ENCODE results near the gene TSC2.
"Not testable (repeated sequence)": the region's sequence is repeated elsewhere in the genome, so short reads cannot be mapped to it uniquely, and the experiment has no call there.

Gene TSC2

GRCh38 chr16:2108446-2109270 lies 60.9 kb downstream of the TSC2 start:
- not testable (repeated sequence) for H3K27ac ChIP-seq

- H3K27ac ChIP-seq = not testable (repeated sequence)
Observed at GRCh38 chr16:2109271-2109580, 61.4 kb downstream of the TSC2 start.

GRCh38 chr16:2109872-2110271 lies 62.1 kb downstream of the TSC2 start:
- H3K27ac ChIP-seq = not testable (repeated sequence)

- not testable (repeated sequence) for H3K27ac ChIP-seq
Observed at GRCh38 chr16:2110332-2111008, 62.7 kb downstream of the TSC2 start.

DNA sequence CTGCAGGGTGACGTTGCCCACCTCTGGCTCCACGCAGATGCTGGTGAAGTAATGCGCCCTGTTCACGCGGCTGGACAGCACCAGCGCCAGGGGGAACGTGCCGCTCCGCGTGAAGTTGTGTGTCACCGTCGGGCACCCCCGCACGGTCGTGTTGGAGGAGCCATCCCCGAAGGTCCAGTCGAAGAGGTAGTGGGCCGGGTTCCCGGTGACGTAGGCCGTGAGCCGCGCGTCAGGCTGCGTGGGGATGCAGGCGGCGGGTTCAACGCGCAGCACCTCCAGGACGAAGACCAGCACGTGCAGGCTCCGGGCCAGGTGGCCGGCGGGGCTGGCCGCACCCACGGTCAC lies 63.2 kb downstream of the TSC2 start:
- not testable (repeated sequence) for H3K27ac ChIP-seq

GRCh38 chr16:2111412-2112335 lies 63.9 kb downstream of the TSC2 start:
- not testable (repeated sequence) for H3K27ac ChIP-seq

DNA sequence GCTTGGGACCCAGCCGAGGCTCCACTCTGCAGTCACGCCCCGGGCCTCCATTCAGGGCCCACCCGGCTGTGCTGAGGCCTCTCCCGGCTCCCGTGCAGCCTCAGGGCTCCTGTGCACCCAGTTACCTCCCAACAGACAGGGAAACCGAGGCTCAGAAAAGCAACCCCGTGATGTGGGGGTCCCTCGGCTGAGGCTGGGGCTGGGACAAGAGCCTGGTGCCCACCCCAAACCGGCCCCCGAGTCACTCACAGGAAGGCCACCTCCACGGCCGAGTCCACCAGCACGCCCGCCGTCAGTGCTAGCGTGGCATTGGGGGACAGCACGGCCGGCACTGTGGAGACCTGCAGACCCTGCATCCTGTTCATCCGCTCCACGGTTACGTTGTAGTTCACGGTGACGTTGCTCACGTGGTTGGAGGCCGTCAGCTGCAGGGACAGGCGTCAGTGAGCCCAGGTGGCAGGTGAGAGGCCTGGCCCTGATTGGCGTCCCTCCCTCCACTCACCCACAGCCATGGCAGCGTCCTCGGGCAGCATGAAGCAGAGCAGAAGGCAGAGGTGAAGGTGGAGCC lies 64.8 kb downstream of the TSC2 start:
- H3K27ac ChIP-seq = not testable (repeated sequence)

- not testable (repeated sequence) for H3K27ac ChIP-seq
Observed at GRCh38 chr16:2114225-2114624, 66.4 kb downstream of the TSC2 start.

- H3K27ac ChIP-seq = not testable (repeated sequence)
Observed at GRCh38 chr16:2114885-2115590, 67.3 kb downstream of the TSC2 start.

DNA sequence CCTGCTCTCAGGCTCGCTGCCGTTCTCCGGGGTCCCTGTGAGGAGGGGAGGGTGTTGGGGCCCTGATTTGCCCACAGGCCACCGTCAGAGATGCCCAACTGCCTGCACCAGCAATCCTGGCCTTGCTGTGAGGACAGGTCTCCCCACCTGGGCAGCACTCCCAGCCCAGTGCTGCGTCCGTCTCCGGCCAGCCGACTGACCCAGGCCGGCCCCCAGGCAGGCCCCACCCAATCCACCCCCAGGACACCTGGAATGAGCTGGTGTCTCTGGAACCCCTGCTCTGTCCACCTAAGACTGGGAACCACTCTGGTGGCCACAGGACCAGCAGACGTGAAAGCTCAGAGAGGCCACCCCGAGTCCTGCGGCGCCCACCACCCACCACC lies 67.8 kb downstream of the TSC2 start:
- no peak for TF ChIP-seq ZFX (IDR thresholded peaks at IDR 0.05; ENCODE audit: borderline replicate concordance)
- TF ChIP-seq, protein P1, sequence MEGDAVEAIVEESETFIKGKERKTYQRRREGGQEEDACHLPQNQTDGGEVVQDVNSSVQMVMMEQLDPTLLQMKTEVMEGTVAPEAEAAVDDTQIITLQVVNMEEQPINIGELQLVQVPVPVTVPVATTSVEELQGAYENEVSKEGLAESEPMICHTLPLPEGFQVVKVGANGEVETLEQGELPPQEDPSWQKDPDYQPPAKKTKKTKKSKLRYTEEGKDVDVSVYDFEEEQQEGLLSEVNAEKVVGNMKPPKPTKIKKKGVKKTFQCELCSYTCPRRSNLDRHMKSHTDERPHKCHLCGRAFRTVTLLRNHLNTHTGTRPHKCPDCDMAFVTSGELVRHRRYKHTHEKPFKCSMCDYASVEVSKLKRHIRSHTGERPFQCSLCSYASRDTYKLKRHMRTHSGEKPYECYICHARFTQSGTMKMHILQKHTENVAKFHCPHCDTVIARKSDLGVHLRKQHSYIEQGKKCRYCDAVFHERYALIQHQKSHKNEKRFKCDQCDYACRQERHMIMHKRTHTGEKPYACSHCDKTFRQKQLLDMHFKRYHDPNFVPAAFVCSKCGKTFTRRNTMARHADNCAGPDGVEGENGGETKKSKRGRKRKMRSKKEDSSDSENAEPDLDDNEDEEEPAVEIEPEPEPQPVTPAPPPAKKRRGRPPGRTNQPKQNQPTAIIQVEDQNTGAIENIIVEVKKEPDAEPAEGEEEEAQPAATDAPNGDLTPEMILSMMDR (IDR thresholded peaks at IDR 0.05) = no peak

GRCh38 chr16:2116428-2116827 lies 68.6 kb downstream of the TSC2 start:
- H3K27ac ChIP-seq = not testable (repeated sequence)

More for the DNA sequence above, 67.8 kb downstream of the TSC2 start:
- no peak overlapping the region for H3K27ac ChIP-seq

DNA sequence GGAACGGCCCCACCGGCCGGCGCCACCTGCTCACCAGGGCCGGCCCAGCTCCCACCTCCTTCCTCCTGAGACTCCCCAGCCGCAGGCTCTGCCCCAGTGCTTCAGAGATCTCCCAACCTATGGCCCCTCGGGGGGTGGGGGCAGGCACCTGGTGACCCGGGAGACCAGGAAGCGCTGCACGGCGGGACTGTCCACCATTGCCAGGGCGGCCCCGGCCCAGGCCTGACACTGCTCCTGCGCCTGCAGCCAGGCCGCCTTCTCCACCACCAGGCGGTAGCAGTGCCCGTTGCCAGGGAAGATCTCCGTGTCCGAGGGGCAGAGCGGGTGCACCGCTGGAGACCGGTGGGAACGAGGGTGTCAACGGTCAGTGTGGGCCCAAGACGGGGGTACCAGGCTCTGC lies 69.6 kb downstream of the TSC2 start:
- not testable (repeated sequence) for H3K27ac ChIP-seq

DNA sequence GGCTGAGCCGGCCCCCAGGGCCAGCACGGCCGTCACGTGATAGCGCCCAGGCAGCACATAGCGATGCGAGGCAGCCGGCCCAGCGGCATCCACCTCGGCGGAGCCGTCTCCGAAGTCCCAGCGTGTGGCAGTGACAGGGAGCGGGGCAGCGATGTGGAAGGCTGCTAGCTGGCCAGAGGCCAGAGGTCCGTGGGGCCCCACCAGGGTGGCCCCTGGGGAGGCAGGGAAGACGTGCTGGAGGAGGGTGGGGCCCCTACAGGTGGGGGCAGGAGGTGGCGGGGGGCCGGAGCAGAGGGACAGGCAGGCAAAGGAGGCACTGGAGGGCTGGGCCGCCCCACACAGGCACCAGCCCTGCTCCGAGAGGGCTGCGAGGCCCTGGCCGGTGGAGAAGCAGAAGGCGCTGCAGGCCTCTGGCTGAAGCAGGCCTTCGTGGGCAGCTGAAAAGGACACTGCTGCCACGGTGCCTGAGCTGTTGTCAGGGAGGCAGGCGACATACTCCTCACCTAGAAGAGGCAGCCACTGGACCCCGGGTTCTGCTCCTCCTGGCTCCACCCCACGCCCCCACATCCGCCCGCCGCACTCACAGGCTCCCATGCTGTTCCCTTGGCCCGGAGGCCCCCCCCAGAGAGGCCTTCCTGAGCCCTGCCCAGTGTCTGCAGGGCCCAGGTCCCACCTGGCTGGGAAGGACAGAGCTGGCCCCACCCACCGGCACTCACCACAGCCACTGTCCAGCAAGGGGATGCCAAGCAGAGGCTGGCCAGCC lies 70.4 kb downstream of the TSC2 start:
- H3K27ac ChIP-seq = not testable (repeated sequence)

DNA sequence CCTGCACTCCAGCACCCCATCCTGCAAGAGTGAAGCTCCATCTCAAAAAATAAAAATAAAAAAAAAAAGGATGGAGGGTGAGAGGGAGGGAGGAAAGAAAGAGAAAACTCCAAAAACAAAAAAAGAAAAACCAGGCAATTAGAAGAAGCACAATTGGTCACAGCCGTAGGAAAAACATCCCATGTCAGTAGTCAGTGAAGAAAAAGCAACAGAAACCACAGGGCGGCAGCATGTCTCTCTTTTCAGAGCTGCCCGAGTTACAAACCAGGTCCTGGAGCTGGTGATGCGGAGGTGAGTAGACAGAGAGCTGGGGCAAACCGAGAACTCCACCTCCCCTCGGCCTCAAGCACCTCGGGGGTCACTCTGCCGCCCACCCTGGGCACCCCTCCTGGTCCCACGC lies 73.5 kb downstream of the TSC2 start:
- H3K27ac ChIP-seq = not testable (repeated sequence)

Data from 22Rv1 (cell line).